IMR-90 (cell line): ENCODE results near the gene PIK3C3.

Experiments
- MAFK ChIP-seq: IDR thresholded peaks from 2 replicates; pipeline ENCODE4 v1.6.1; 2012; ENCODE audit warnings: low read depth, low read length, improper control_type of control experiment
- NFE2L2 ChIP-seq: fragments of 150-350 bp; IDR thresholded peaks from 2 replicates; pipeline ENCODE4 v1.6.1; 2016; ENCODE audit warnings: low read depth, mild to moderate bottlenecking, low read length
- POLR2A ChIP-seq: IDR thresholded peaks from 2 replicates; pipeline ENCODE4 v1.6.1; 2012; ENCODE audit warnings: mild to moderate bottlenecking, low read depth, low read length
- RAD21 ChIP-seq: IDR thresholded peaks from 2 replicates; pipeline ENCODE4 v1.6.1; 2012; ENCODE audit warnings: low read length, improper control_type of control experiment
- USF2 ChIP-seq: fragments of 150-350 bp; IDR thresholded peaks from 2 replicates; pipeline ENCODE4 v1.6.1; 2017; ENCODE audit warnings: mild to moderate bottlenecking, antibody characterized with exemption, low read length, low read depth
- TF ChIP-seq, protein P1 (sequence below): conservative IDR thresholded peaks from 2 replicates; pipeline ENCODE4 v1.5.1; 2012; ENCODE audit warnings: mild to moderate bottlenecking, low read depth, low read length, improper control_type of control experiment

DNA sequence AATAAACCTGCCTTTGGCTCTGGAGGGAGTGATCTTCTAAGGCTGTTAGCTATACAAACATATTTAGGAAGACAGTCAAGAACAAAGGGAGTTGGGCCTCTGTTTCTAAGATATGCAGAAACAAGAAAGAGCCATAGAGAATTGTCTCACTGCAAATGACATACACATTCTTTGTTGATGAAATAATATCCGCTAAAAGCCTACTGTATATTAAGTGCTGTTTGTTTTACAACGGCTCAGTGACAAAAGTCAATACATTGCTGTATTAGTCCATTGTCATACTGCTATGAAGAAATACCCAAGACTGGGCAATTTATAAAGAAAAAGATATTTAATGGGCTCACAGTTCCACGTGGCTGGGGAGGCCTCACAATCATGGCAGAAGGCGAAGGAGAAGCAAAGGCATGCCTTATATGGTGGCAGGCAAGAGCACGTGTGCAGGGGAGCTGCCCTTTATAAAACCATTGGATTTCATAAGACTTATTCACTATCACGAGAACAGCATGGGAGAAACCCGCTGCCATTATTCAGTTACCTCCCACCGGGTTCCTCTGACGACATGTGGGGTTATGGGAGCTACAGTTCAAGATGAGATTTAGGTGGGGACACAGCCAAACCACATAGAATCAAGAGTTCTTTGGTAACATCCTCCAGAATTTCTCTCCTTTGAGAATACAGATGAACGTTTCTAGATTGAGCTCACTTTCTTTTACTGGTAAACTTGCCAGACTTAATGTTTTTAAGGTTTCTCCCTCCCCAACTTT is 157.8 kb downstream of the PIK3C3 start:
- TF ChIP-seq, protein P1, sequence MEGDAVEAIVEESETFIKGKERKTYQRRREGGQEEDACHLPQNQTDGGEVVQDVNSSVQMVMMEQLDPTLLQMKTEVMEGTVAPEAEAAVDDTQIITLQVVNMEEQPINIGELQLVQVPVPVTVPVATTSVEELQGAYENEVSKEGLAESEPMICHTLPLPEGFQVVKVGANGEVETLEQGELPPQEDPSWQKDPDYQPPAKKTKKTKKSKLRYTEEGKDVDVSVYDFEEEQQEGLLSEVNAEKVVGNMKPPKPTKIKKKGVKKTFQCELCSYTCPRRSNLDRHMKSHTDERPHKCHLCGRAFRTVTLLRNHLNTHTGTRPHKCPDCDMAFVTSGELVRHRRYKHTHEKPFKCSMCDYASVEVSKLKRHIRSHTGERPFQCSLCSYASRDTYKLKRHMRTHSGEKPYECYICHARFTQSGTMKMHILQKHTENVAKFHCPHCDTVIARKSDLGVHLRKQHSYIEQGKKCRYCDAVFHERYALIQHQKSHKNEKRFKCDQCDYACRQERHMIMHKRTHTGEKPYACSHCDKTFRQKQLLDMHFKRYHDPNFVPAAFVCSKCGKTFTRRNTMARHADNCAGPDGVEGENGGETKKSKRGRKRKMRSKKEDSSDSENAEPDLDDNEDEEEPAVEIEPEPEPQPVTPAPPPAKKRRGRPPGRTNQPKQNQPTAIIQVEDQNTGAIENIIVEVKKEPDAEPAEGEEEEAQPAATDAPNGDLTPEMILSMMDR, result no peak
- TF ChIP-seq POLR2A, result no peak
- TF ChIP-seq USF2, result no peak
- no peak for TF ChIP-seq MAFK
- TF ChIP-seq RAD21, result no peak
- no peak for TF ChIP-seq NFE2L2
